Neutrophil (primary cell): Measurements from ENCODE around the gene BDKRB2.

Experiments used
- H3K27ac ChIP-seq: fragments of 200-600 bp; sonication (generic); 2 replicates; pipeline ENCODE4 v1.5.1; 2016; ENCODE audit warnings: mild to moderate bottlenecking, moderate library complexity
- H3K27me3 ChIP-seq: fragments of 200-600 bp; sonication (generic); 2 replicates; pipeline ENCODE4 v1.6.0; 2016; ENCODE audit warnings: mild to moderate bottlenecking
- H3K36me3 ChIP-seq: fragments of 200-600 bp; sonication (generic); 2 replicates; pipeline ENCODE4 v1.5.1; 2017
- H3K4me1 ChIP-seq, 2 experiments: fragments of 200-600 bp in 1 of 2; sonication (generic) in 1 of 2; 1 replicate in 1 of 2; 2 replicates in 1 of 2; pipeline versions ENCODE4 v1.5.1 to v1.6.1; 2013 to 2016; ENCODE audit warnings: low read depth in 1 of 2, low read length in 1 of 2, mild to moderate bottlenecking in 1 of 2, moderate library complexity in 1 of 2; ENCODE audit not compliant: control insufficient read depth in 1 of 2, insufficient read depth in 1 of 2
- H3K4me3 ChIP-seq, 2 experiments: fragments of 200-600 bp in 1 of 2; sonication (generic) in 1 of 2; 1 replicate in 1 of 2; 2 replicates in 1 of 2; pipeline ENCODE4 v1.5.1; 2013 to 2016; ENCODE audit warnings: low read depth in 1 of 2, low read length in 1 of 2, mild to moderate bottlenecking in 1 of 2, moderate library complexity in 1 of 2
- H3K9me3 ChIP-seq: fragments of 200-600 bp; sonication (generic); 2 replicates; pipeline ENCODE4 v1.5.1; 2016
- CTCF ChIP-seq: fragments of 200-600 bp; sonication (generic); IDR thresholded peaks from 2 replicates; pipeline ENCODE4 v1.5.1; 2016; ENCODE audit warnings: antibody characterized with exemption

BDKRB2 gene

GRCh38 chr14:96256407-96256806 is 51.8 kb downstream of the BDKRB2 start:
- Histone ChIP-seq H3K27me3 (peaks cover 49% of the 10 kb centered on the region), H3K27ac (no peak overlapping the region)
- TF ChIP-seq CTCF = no peak

GRCh38 chr14:96257056-96257455 is 52.4 kb downstream of the BDKRB2 start:
- H3K4me1 ChIP-seq = peaks cover 0 to 12% of the 10 kb centered on the region in 2 experiments
- TF ChIP-seq CTCF = no peak
- no peak overlapping the region for H3K4me3 ChIP-seq
- H3K27ac ChIP-seq = no peak overlapping the region
- H3K27me3 ChIP-seq = peaks cover 49% of the 10 kb centered on the region
- H3K36me3 ChIP-seq = no peaks in the 10 kb centered on the region
- H3K9me3 ChIP-seq = no peaks in the 10 kb centered on the region

More at GRCh38 chr14:96256407-96256806, 51.8 kb downstream of the BDKRB2 start:
- H3K4me1 ChIP-seq = peaks cover 0 to 12% of the 10 kb centered on the region in 2 experiments
- H3K9me3 ChIP-seq = no peaks in the 10 kb centered on the region
- no peaks in the 10 kb centered on the region for H3K36me3 ChIP-seq
- H3K4me3 ChIP-seq = no peak overlapping the region

- Histone ChIP-seq H3K27me3 (peaks cover 49% of the 10 kb centered on the region), H3K4me1 (peaks cover 0 to 12% of the 10 kb centered on the region in 2 experiments), H3K9me3 (no peaks in the 10 kb centered on the region), H3K4me3 (no peak overlapping the region), H3K36me3 (no peaks in the 10 kb centered on the region), H3K27ac (no peak overlapping the region)
- TF ChIP-seq CTCF = no peak
These were observed 53.3 kb downstream of the BDKRB2 start for GRCh38 chr14:96257900-96258299.

- Histone ChIP-seq H3K36me3 (no peaks in the 10 kb centered on the region), H3K4me3 (no peak overlapping the region), H3K9me3 (no peaks in the 10 kb centered on the region), H3K27ac (no peak overlapping the region), H3K27me3 (peaks cover 39% of the 10 kb centered on the region), H3K4me1 (peaks cover 0 to 12% of the 10 kb centered on the region in 2 experiments)
- no peak for TF ChIP-seq CTCF
These were observed 55.7 kb downstream of the BDKRB2 start for GRCh38 chr14:96260341-96260821.

- no peak overlapping the region for H3K4me3 ChIP-seq
- TF ChIP-seq CTCF = no peak
- H3K27ac ChIP-seq = no peak overlapping the region
- H3K36me3 ChIP-seq = no peaks in the 10 kb centered on the region
- H3K27me3 ChIP-seq = peaks cover 32% of the 10 kb centered on the region
- peaks cover 0 to 12% of the 10 kb centered on the region in 2 experiments for H3K4me1 ChIP-seq
- H3K9me3 ChIP-seq = no peaks in the 10 kb centered on the region
These were observed 56.4 kb downstream of the BDKRB2 start for GRCh38 chr14:96261053-96261452.
